ENCODE results near the gene GNG7.
"Not testable (repeated sequence)": the region's sequence is repeated elsewhere in the genome, so short reads cannot be mapped to it uniquely, and the experiment has no call there.

Gene GNG7

GRCh38 chr19:2478278-2478755 is 224.2 kb downstream of the GNG7 start:
- peak; percentile 43 for DNase-seq

GRCh38 chr19:2477732-2478191 is 224.7 kb downstream of the GNG7 start:
- no peak for DNase-seq

- no peak for DNase-seq
These were observed 225.3 kb downstream of the GNG7 start for GRCh38 chr19:2477141-2477710.

GRCh38 chr19:2476451-2477140 is 225.9 kb downstream of the GNG7 start:
- DNase-seq, result no peak

GRCh38 chr19:2475702-2476450 is 226.6 kb downstream of the GNG7 start, which contains the start of gene GADD45B:
TSS of gene GADD45B (plus strand) at chr19:2476127. CDS start at chr19:2476359, 232 bp downstream.
- peak; percentile 65 for DNase-seq

- DNase-seq, result no peak
These were observed 227.3 kb downstream of the GNG7 start for GRCh38 chr19:2475018-2475701.

GRCh38 chr19:2474232-2475017 is 228.1 kb downstream of the GNG7 start:
- DNase-seq, result peak; percentile 17

- DNase-seq, result not testable (repeated sequence)
These were observed 232.6 kb downstream of the GNG7 start for GRCh38 chr19:2469915-2470200.

GRCh38 chr19:2469102-2469914 is 233.2 kb downstream of the GNG7 start:
- DNase-seq, result no peak

GRCh38 chr19:2468596-2468995 is 233.9 kb downstream of the GNG7 start:
- no peak for DNase-seq

- DNase-seq, result no peak
These were observed 238.1 kb downstream of the GNG7 start for GRCh38 chr19:2464389-2464788.

GRCh38 chr19:2463694-2464093 is 238.8 kb downstream of the GNG7 start:
- DNase-seq, result not testable (repeated sequence)

- no peak for DNase-seq
These were observed 239.7 kb downstream of the GNG7 start for GRCh38 chr19:2462635-2463421.

- no peak for DNase-seq
These were observed 240.5 kb downstream of the GNG7 start for GRCh38 chr19:2461751-2462634.

Data from NCI-H1694 treated with DMSO at 0.1 percent for 48 hours (cell line).